ENCODE data around the gene PROX2. TPM values are rescaled to one million over a fixed set of nuclear protein-coding genes. Genes with fewer than 3 reads are reported as not detected.

The PROX2 gene
- total and polyA plus RNA-seq, 12 donors = 0.08 TPM; not detected in 11

DNA sequence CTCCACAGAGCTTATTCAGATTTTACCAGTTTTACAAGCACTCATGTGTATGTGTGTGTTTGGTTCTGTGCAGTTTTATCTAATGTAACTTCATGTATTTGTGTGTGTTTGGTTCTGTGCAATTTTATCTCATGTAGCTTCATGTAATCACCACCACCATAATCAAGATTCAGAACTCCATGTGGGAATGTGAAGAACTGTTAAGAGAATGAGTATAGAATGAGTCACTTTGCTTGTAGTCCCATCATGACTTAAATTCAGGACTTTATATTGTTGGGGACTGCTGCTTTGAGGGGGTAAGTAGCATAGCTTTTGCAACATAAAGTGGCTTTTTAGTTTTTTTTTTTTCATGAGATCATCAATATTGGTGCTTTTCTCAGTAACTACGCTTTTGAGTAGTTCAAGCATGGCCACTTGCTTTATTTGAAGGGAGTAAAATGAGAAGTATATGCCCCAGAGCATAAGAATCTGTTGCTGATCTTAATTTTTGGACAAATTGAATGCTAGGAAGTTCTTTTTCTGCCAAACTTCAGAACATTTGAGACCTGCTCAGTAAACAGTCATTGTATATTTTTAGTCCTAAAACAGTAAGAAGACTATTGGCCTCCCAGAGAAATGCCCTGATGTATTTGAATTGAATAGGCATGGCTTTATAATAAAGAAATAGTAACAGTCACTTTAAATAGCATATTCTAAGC lies 28.8 kb downstream of the PROX2 start:
- no peak overlapping the region for H3K27ac ChIP-seq
- 95 to 100% (median 96%) methylated on average over 1 of the region's 1 CpG for WGBS, 4 donors
- no peak for DNase-seq
- H3K27me3 ChIP-seq = no peaks in the 10 kb centered on the region
- no peaks in the 10 kb centered on the region for H3K9me3 ChIP-seq (replicated peaks in 1 of 3)
- no peak for TF ChIP-seq POLR2A (IDR thresholded peaks at IDR 0.05)
- TF ChIP-seq, protein P1, sequence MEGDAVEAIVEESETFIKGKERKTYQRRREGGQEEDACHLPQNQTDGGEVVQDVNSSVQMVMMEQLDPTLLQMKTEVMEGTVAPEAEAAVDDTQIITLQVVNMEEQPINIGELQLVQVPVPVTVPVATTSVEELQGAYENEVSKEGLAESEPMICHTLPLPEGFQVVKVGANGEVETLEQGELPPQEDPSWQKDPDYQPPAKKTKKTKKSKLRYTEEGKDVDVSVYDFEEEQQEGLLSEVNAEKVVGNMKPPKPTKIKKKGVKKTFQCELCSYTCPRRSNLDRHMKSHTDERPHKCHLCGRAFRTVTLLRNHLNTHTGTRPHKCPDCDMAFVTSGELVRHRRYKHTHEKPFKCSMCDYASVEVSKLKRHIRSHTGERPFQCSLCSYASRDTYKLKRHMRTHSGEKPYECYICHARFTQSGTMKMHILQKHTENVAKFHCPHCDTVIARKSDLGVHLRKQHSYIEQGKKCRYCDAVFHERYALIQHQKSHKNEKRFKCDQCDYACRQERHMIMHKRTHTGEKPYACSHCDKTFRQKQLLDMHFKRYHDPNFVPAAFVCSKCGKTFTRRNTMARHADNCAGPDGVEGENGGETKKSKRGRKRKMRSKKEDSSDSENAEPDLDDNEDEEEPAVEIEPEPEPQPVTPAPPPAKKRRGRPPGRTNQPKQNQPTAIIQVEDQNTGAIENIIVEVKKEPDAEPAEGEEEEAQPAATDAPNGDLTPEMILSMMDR (IDR thresholded peaks at IDR 0.05) = no peak
- no peaks in the 10 kb centered on the region for H3K4me1 ChIP-seq (replicated peaks in 1 of 2)
- H3K36me3 ChIP-seq (replicated peaks in 1 of 2) = no peaks in the 10 kb centered on the region
- intact Hi-C loops (cut with DNase I) = no loop called here
- H3K4me3 ChIP-seq = no peak overlapping the region

DNA sequence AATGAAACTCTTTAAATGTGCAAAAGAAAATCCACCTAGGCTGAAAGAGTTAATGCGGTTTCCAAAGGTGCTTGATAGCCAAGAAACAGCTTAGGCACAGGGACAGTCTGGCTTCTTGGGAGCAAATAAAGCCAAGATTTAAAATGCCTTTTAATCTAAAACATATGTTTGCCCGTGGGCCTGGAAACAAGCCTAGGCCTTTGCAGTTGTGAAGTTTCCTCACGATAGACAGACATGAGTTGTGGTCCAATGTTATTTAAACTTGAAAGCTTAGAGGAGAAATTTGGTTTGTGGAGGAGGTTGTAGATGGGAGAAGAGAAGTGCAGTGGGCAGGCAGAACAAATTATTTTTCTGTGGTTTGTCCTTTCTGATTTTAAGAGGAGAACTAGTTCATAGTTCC lies 29.8 kb downstream of the PROX2 start:
- 69 to 82% (median 77%) methylated on average over 3 of the region's 3 CpGs for WGBS, 4 donors
- DNase-seq = no peak

DNA sequence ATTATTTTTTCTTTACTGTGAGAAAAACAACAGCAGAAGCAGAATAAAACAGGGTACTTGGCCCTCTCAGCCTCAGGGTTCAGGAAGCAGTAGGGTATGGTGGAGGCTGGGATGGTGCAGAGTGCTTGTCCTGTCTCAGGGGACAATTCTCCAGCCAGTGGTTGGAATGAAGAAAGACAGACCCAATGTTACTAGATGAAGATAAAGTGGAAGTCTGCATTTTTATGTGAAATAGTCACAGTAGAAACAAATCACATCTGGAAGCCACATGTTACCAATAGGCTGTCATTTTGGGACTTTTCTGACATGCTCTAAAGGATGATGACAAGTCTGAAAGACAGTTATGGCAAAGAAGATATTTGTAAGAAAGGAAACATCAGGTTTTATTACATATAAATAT lies 32.3 kb downstream of the PROX2 start:
- Histone ChIP-seq H3K4me3 (no peak overlapping the region), H3K36me3 (replicated peaks in 1 of 2) (peaks cover 0 to 11% of the 10 kb centered on the region in 2 donors), H3K4me1 (replicated peaks in 1 of 2) (no peaks in the 10 kb centered on the region), H3K27ac (no peak overlapping the region), H3K27me3 (no peaks in the 10 kb centered on the region), H3K9me3 (replicated peaks in 1 of 3) (no peaks in the 10 kb centered on the region)
- intact Hi-C loops (cut with DNase I) = no loop called here
- TF ChIP-seq, protein P1 (IDR thresholded peaks at IDR 0.05) = no peak
- TF ChIP-seq POLR2A (IDR thresholded peaks at IDR 0.05) = no peak
- no peak for DNase-seq

More for the DNA sequence above, 29.8 kb downstream of the PROX2 start:
- peaks cover 0 to under 1% of the 10 kb centered on the region in 2 donors for H3K36me3 ChIP-seq (replicated peaks in 1 of 2)
- no peaks in the 10 kb centered on the region for H3K27me3 ChIP-seq
- no peaks in the 10 kb centered on the region for H3K4me1 ChIP-seq (replicated peaks in 1 of 2)
- H3K27ac ChIP-seq = no peak overlapping the region
- intact Hi-C loops (cut with DNase I) = no loop called here
- no peak for TF ChIP-seq POLR2A (IDR thresholded peaks at IDR 0.05)
- TF ChIP-seq, protein P1 (IDR thresholded peaks at IDR 0.05) = no peak
- no peak overlapping the region for H3K4me3 ChIP-seq
- no peaks in the 10 kb centered on the region for H3K9me3 ChIP-seq (replicated peaks in 1 of 3)

DNA sequence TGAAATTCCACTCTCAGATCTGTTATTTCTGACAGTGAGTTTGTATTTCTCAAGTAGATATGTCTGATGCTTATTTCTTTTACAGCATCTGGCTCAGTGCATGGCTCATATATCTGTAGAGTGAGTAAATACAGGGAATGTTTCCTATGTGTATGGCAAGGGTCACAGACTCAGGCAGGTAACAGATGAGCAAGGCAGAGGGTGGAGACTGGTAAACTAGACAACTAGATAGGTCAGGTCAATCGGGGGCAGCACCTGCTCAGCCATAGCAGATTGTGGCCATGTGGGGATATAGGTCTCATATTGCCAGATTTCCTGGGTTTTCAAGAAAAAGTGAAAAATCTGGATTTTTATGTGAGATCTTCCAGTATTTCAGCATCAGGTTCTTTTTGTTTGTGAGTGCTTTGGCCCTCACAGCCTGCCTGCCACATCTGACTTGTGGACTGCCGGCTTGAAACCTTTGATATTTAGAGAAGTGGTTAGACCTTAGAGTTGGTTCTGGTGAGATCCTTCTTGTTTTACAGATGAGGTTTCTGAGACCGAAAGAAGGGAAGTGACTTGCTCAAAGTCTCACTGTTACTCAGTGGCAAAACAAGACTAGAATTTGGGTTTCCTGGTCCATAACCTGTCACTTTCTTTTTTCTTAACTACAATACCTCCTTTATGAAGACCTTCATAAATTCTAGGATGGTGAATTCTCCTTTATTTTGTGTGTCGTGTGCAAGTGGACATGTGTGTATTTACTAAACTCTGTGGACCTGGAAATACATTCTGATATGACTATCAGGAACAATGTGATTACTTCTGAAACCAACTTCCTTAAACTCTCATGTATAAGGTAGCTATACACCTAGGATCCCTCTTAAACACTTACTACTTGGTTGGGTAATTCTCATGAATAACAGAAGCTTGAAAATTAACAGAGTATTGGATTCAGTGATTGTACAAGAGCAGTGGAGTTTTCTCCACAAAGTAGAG lies 34.4 kb downstream of the PROX2 start:
- no peaks in the 10 kb centered on the region for H3K27me3 ChIP-seq
- intact Hi-C loops (cut with DNase I) = no loop called here
- peaks cover 0 to 14% of the 10 kb centered on the region in 2 donors for H3K36me3 ChIP-seq (replicated peaks in 1 of 2)
- 77 to 94% (median 86%) methylated on average over 4 of the region's 4 CpGs for WGBS, 4 donors
- DNase-seq = no peak
- no peak overlapping the region for H3K4me3 ChIP-seq
- H3K27ac ChIP-seq = no peak overlapping the region
- TF ChIP-seq, protein P1 (IDR thresholded peaks at IDR 0.05) = no peak
- no peak for TF ChIP-seq POLR2A (IDR thresholded peaks at IDR 0.05)
- H3K4me1 ChIP-seq (replicated peaks in 1 of 2) = peaks cover under 1 to 16% of the 10 kb centered on the region in 2 donors
- no peaks in the 10 kb centered on the region for H3K9me3 ChIP-seq (replicated peaks in 1 of 3)

All from adrenal gland (tissue), 12 donors.